GM18498 (cell line): ENCODE measurements around the gene MT1E.
"Not testable (repeated sequence)": the region's sequence is repeated elsewhere in the genome, so short reads cannot be mapped to it uniquely, and the experiment has no call there.

ENCODE experiments used
- ATAC-seq: cut with Tn5 transposase; IDR thresholded peaks from one replicate; pipeline ENCODE4 v1.9.1; 2021; ENCODE audit warnings: mild to moderate bottlenecking, moderate library complexity; ENCODE audit not compliant: unreplicated experiment

Gene MT1E

DNA sequence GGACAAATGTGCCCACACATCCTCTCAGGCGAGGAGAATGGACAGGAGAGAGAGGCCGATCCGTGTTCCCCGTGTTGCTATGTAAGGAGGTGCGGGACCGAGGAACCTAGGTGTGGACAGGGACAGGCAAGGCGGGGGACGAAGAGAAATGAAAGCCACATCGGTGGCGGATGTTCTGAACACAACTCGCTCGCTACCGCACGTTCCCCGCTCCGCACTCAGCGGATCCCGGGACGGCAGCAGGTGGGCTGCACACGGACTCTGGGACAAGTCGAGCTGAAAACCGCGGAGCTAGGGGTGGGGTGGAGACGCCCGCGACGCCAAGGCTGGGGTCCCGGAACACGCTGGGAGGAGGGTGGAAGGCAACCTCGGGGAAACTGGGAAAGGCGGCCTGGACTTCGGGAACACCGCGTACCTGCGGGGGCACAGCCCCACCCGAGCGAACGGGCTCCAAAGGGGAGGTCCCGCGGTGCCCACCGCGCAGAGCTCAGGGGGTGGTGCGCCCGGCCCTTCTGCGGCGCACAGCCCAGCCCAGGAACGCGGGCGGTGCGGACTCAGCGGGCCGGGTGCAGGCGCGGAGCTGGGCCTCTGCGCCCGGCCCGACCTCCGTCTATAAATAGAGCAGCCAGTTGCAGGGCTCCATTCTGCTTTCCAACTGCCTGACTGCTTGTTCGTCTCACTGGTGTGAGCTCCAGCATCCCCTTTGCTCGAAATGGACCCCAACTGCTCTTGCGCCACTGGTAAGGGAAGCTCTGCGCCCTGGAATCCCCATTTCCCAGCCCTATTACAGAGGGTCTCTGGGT, at the start of gene MT1E:
TSS of gene MT1E (plus strand) at position 642 of the 803 bp plus-strand sequence. CDS start at position 713, 71 bp downstream.
- ATAC-seq, result peak; percentile 65

DNA sequence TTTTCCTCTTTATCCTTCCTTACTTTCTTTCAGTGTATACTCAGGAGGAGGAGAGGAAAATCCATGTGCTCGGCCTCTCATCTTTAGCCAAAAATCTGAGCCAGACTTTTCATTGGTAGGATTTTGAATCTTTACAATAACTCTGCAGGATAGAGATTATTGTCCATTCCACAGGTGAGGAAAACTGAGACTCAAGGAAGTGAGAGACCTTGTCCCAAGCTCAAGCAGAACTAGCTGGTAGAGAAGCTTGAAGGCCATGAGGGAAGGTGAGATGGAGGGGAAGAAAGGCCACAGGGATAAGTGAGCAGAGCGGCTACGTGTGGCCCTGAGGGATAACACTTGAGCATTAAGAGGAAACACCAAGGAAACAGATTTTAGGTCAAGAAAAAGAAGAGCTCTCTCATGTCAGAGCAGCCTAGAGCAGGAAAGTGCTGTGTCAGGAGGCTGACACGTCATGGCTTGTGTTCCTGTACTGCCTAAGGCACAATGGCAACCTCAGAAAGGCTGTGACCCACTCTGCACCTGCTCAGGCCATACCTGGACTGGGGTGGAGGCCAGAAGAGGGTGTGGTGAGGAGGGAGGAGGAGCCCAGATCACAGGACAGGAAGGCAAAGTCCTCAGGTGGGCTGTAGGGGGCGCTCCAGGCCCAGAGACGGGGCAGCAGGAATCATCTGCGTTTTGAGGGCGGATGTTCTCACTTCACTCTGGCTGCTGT, 48.8 kb upstream of the MT1E start:
- peak; percentile 90 for ATAC-seq

DNA sequence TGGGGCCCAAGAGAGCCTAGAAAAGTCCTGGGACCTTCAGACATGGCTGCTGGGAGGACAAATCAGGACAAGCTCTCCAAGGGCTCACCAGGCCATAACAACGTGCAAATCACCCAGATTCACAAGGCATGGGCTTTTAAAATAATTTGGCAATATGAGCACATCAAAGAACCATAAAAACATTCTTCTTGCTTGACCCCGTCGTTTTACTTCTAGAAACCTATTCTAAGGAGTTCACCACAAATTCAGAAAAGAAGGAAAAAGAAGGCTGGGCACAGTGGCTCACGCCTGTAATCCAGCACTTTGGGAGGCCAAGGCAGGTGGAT, 48.3 kb upstream of the MT1E start:
- ATAC-seq, result no peak

DNA sequence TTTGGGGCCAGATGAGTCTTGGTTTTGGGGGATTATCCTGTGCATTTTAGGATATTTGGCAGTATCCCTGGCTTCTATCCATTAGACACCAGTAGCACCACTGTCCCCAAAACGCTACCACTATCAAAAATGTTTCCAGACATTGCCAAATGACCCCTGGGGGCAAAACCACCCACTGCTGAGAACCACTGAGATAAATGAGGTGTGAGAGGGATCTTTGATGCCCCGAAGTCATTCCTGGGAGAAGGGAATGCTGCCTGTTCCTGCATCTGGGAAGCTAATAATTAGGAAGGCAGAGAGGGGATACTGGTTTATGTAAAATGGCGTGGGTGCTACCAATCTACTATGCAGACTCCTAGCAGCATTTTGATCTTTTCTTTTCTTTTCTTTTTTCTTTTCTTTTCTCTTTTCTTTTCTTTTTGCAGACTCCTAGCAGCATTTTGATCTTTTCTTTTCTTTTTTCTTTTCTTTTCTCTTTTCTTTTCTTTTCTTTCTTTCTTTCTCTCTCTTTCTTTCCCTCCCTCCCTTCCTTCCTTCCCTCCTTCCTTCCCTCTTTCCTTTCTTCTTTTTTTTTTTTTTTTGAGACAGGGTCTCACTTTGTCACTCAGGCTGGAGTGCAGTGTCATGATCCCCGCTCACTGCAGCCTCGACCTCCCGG, 45.1 kb upstream of the MT1E start:
- no peak for ATAC-seq

DNA sequence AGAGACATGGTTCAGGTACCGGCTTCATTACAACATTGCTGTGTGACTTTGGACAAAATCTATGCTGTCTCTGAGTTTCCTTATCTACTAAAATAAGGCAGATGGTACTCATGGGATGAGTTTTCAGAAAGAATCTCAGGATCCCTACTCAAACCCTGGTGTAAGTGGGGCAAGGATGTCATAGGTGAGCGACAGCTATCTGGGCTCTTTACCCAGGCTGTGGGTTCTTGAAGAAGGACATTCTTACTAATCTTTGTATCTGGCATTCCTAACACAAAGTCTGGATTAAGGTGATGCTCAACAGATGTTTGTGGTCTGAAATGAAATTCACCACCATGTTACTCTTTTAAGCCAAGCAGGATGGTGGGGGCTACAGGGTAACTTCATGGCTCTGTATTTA, 42.7 kb upstream of the MT1E start:
- ATAC-seq, result not testable (repeated sequence)

DNA sequence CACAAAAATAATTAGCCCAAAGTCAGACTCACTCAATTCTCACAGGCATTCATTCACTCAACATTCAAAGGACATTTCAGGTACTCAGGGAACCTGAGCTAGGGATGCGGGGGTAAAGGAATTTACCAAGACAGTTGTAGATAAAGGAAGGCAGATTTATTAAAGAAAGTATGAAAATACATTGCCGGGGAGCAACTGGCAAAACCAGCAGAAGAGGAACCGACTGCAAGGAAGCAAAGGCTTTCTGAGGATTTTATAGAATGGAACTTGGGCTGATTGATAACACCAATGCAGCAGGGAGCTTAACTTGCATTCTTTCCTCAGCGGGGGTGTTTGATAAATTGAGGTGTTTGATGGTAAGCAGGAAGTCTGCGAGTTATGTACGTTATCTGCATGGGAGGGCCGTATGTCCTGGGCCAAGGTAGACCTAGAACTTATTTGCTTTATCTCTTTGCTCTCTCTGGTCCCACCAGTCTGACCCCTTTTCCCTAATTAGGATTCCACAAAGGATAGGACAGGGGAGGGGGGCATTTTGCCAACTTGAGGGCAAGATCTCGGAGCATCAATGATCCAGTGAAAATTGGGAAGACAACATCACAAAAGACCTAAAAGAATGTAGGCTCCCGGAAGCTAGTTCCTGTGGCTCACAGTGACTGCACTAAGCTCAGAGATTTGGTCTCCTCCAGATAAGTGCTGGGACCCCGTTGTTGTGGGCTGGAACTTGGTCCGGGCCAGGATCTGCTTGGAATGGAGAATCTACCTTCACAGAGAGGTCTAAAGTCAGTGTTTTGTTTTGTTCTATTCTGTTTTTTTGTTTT, 42.0 kb upstream of the MT1E start:
- no peak for ATAC-seq

DNA sequence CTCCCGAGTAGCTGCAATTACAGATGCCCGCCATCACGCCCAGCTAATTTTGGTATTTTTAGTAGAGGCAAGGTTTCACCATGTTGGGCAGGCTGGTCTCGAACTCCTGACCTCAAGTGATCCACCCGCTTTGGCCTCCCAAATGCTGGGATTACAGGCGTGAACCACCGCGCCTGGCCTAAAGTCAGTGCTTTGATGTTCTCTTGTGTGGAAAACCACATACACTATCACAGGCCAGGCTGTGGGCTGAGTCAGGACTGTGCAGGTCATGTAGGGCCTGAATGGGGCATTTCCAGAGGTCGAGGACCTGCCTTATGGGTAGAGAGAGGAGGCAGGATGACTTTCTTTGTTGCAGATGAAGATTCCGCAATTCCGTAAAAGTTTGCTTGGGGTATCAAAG, 41.3 kb upstream of the MT1E start:
- no peak for ATAC-seq

DNA sequence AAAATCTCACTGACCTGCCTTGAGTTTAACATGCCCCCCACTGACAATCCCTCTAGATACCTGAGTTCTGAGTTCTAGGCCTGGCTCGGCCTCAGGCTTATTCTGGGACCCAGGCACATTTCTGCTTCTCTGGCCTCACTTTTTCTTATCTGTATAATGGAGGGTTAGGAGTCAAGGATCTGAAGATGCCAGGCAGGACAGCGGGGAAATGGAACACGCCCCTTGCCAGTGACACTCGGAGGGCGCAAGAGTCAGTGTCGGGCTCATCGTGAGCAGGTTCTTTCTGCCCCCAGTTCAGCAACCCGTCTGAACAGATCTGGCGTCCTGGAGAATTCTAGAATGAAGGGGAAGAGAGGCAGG, 36.8 kb upstream of the MT1E start:
- ATAC-seq, result no peak

DNA sequence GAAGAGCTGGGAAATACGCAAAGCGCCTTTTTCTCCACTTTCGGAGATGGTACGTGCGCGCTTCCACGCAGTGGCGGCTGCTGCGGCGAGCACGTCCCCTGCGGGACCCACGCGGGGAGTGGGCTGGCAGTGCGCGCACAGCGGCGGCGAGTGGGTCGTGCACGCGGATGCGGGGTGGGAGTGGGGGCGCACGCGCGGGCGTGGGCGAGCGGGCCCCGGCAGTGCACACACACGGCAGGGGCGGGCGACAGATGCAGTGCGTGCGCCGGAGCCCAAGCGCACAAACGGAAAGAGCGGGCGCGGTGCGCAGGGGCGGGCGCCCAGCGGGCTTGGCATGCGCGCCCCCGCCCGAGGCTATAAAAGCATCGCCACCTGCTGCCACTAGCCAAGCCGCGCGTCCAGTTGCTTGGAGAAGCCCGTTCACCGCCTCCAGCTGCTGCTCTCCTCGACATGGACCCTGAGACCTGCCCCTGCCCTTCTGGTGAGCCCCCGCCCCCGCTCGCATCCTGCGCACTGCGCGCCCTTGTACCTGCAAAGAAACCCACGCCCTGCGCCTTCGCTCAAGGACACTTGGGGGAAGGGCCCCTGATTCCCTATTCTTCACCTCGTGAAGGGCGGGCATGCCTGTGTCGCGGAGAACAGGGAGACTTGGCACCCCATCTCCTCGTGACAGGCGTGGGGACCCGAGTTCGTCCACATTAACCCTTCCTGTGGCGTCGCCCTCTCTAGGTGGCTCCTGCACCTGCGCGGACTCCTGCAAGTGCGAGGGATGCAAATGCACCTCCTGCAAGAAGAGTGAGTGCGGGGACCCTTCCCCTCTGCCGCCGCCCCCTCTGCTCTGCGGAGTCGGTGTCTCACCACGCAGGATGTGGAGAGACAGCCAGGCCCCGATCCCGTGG, 36.2 kb upstream of the MT1E start, which contains the start of gene MT3:
TSS of gene MT3 (plus strand) at position 388 of the 899 bp plus-strand sequence. CDS start at position 451, 63 bp downstream.
- no peak for ATAC-seq

DNA sequence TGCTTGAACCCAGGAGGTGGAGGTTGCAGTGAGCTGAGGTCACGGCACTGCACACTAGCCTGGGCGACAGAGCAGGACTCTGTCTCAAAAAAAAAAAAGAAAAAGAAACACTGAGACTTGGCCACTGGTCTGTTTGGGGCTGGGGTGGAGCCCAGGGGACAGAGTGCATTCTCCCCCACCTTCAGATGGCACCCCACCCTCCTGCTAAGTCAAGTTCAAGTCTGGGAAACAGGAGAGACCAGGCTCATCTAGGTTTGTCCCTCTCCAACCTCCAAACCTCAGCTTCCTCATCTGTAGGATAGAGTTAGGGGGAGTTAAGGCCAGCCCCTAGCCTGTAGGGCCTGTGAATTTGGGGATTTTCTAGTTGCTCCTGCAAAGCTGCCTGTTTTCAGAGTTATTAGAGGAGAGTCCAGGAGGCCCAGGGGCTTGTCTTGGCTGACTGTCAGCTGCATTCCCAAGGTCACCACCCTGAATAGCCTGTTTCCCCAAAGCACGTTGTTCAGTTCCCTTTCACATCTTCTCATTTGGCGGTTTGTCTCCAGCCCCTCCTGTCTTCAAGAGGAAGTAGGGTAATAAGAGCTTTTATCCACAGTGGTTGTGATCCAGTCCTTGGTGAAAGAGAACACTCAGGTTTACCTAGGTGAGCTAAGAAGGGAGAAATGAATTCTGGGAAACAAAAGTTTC, 34.1 kb upstream of the MT1E start:
- ATAC-seq, result no peak

DNA sequence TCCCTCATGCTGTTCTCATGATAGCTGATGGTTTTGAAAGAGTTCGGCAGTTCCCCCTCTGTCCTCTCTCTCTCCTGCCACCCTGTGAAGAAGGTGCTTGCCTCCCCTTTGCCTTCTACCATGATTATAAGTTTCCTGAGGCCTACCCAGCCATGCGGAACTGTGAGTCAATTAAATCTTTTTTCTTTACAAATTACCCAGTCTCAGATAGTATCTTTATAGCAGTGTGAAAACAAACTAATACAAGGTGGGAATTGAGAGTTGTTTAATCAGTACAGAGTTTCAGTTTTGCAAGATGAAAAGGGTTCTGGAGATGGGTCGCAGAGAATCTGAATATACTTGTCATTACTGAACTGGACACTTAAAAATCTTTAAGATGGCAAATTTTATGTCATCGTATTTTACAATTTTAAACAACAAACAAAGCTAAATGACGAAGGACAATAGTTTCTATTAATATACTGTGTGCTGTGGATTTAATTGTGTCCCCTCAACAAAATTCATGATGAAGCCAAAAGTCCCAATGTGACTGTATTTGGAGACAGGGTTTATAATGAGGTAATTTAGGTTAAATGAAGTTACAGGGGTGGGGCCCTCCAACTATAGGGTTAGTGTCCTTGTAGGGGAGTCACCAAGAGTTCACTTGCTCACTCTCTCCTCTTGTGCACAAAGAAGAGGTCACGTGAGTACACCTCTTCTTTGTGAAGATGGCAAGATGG, 31.8 kb upstream of the MT1E start:
- no peak for ATAC-seq

DNA sequence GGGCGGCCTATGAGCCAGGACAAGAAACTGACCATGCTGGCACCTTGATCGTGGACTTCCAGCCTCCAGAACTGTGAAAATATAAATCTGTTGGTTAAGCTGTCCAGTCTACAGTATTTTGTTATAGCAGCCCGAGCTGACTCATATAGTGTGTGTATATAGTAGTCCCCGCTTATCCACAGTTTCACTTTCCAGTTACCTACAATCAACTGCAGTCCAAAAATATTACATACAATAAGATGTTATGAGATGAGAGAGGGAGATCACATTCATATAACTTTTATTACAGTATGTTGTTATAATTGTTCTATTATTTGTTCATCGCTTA, 31.3 kb upstream of the MT1E start:
- no peak for ATAC-seq

DNA sequence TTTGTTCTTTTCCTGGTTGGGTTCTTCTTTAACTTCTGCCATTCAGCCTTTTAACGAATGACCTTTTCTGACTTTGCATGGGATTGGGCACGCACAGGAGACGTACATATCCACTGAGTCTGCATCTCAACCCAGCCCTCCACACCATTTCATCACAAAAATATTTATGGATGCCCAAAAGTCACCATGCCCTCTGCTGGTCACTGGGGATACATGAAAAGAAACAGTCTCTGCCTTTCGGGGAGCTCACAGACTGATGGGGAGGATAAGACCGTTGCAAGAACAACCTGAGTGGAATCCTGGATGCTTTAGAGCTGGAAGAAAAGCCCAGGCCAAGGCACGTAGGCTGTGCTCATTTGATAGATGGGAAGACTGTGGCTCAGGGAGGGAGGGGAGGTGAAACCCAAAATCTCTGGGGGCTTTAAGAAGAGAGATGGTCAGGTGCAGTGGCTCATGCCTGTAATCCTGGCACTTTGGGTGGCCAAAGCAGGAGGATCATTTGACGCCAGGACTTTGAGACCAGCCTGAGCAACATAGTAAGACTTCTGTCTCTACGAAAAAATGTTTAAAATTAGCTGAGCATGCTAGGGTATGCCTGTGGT, 25.1 kb upstream of the MT1E start:
- no peak for ATAC-seq

DNA sequence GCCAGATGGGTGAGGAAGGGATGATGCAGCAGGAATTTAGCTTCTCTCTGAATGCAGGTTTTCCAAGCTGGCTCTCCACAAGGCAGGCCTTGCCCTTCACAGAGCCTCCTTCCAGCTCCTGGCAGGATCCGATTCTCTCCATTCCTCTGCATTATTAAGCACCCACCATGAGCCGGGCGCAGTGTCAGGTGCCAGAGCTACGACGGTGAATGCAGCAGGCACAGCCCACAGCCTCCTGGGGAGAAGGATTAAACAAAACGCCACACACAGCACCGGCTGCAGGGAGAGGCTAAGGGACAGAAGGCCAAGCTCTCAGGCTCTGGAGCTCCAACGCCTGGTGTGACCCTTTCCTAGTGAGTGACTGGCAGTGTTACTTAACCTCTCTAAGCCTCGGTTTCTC, 24.3 kb upstream of the MT1E start:
- ATAC-seq, result no peak

DNA sequence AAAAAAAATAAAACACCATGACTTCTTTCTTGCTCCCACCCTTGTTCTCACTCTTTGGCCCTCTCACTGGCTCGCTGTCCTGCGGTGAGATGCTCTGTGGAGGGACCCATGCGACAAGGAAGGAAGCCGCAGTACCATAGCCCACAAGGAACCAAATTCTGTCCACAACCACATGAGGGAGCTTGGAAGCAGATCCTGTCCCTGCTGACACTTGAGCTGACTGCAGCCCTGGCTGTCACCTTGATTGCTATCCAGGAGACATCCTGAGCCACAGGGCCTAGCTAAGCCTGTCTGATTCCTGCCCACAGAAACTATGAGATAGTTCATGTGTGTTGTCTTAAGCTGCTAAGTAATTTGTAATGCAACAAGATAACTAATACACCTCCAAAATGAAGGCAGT, 22.0 kb upstream of the MT1E start:
- no peak for ATAC-seq

DNA sequence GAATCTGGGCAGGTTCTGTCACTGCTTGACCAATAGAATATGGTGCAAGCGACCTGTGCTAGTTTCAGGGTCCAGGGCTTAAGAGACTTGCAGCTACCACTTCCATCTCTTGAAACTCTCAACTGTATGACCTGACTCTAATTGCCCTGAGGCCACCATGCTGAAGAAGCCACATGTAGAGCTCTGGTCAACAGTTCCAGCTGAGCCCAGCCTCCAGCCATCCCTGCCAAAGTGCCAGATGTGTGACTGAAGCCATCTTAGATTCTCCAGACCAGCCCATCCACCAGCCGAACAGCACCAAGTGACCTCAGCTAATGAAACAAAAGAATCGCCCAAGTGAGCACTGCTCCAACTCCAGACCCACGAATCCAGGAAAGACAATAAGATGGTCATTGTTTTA, 20.6 kb upstream of the MT1E start:
- no peak for ATAC-seq

DNA sequence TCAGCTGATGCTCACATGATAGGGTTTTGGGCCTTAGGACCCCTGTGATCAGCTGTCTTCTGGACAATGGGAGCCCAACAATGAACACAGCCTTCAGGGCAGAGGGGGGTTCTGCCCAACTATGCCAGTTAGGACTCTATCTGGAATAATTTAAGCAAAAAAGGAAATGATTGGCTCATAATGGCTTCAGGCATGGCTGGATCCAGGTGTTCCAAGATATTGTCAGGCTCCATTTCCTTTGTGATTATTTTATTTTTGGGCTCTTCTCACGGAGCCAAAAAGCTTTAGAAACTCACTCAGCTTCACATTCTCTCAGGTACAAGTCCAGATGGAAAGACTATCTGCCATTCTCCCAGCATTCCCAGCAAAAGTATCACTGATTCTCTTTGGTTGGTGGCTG, 20.1 kb upstream of the MT1E start:
- no peak for ATAC-seq

DNA sequence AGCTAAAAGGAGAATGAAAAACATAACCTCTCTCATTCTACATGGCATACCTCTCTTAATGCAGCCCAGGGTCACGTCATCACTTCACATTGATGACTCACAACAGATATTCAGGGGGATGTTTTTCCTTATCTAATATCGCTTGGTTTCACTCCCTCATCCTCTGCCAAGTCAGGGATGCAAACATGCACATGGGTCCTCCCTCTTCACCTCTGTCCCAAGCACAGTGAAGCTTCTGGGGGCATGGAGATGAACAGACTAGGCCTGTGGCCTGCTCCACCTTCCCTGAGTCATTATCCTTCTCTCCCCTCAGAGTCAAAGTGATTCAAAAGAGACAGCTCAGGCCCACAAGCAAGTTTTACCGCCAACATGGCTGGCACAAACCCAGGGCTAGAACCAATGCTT, 19.5 kb upstream of the MT1E start:
- ATAC-seq, result no peak
